GM18498 (cell line): ENCODE data around the gene TWSG1.
"Not testable (repeated sequence)": the region's sequence is repeated elsewhere in the genome, so short reads cannot be mapped to it uniquely, and the experiment has no call there.

Experiments
- ATAC-seq: cut with Tn5 transposase; IDR thresholded peaks from one replicate; pipeline ENCODE4 v1.9.1; 2021; ENCODE audit warnings: mild to moderate bottlenecking, moderate library complexity; ENCODE audit not compliant: unreplicated experiment

TWSG1 gene

DNA sequence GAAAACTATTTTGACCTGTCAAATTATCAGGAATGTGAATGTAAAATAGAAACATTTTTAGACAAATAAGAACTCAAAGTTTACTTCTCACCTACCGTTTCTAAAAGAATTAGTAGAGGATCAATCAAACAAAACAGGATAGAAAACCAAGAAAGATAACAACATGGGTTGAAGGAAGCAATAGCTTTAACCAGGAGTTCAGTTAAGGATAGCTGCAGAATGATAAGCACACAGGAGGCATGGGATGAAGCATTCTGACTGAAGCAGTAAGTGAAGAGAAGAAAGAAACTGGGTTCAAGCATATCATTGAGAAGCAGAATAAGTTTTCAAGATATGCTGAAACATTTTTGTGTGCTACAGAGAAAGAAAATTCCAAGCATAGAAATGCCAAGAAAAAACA lies 52.3 kb downstream of the TWSG1 start:
- ATAC-seq = no peak

DNA sequence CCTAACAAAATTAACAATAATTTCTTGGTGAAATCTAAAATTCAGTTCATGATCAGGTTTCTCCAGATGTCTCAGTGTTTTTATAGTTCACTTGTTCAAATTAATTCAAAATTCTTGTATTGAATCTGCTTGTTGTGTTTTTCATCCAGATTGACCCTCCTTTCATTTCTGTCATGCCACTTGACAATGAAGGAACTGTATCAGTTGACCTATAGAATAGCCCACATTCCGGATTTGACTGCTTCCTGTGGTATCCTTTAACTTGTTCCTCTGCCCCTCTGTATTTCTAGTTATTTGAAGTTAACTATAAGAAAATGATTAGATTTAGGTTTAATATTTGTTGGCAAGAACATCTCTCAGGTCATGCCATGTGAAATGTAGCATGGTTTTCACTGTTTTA lies 53.3 kb downstream of the TWSG1 start:
- ATAC-seq = no peak

DNA sequence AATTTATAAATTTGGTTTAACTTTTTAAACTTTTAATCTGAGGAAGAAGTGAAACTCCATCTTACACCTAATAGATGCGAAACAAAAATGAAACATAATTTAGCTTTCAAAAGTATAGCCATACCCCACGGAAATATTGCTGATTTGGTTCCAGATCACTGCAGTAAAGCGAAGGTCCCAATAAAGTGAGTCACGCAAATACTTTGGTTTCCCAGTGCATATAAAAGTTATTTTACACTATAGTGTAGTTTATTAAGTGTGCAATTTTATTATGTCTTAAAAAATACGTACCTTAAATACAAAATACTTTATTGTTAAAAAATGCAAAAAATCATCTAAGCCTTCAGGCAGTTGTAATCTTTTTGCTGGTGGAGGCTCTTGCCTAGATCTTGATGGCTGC lies 55.1 kb downstream of the TWSG1 start:
- no peak for ATAC-seq

DNA sequence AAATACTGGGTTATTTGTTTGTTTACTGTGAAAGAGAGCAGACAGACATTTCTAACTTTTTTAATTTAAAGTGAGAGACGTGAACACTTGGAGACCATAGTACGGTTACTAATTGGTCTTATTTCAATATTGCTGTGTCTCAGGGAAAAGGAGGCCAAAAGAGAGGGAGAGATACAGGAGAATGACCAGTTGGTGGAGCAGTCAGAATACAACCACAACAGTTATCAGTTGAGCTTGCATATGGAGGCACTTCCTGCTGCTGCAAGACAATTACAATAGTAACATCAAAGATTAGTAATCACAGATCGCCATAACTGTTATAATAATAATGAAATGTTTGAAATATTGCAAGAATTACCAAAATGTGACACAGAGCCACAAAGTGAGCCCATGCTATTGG lies 58.2 kb downstream of the TWSG1 start:
- ATAC-seq = no peak

DNA sequence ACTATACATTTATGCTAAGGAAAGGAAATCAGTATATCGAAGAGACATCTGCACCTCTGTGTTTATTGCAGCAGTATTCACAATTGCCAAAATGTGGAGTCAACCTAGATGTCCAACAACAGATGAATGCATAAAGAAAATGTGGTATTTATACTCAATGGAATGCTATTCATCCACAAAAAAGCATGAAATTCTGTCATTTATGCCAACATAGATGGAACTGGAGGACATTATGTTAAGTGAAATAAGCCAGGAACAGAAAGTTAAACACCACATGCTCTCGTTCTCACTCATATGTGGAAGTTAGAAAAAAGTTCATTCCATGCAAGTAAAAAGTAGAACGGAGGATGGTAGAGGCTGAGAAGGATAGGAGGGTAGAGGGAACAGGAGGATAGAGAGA lies 59.5 kb downstream of the TWSG1 start:
- no peak for ATAC-seq

GRCh38 chr18:9400197-9400596 lies 65.6 kb downstream of the TWSG1 start:
- no peak for ATAC-seq

DNA sequence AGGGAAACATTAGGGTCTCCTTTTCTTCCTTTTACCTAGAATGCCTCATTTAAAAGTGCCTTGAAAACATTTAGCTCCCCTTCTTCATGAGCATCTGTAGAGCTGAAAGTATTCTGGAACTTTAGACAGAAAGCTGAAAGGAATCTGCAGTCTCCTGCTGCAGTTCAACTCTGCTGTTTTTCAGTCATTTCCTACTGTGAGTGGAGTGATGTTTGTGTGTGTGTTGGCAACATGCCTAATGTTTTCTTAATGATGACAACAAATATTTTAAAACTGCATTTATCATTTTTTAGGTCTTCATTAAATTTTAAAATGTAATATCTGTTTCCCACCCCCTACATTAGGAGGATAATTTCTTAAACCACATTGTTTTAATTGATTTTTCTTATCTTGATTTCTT lies 66.6 kb downstream of the TWSG1 start:
- no peak for ATAC-seq

DNA sequence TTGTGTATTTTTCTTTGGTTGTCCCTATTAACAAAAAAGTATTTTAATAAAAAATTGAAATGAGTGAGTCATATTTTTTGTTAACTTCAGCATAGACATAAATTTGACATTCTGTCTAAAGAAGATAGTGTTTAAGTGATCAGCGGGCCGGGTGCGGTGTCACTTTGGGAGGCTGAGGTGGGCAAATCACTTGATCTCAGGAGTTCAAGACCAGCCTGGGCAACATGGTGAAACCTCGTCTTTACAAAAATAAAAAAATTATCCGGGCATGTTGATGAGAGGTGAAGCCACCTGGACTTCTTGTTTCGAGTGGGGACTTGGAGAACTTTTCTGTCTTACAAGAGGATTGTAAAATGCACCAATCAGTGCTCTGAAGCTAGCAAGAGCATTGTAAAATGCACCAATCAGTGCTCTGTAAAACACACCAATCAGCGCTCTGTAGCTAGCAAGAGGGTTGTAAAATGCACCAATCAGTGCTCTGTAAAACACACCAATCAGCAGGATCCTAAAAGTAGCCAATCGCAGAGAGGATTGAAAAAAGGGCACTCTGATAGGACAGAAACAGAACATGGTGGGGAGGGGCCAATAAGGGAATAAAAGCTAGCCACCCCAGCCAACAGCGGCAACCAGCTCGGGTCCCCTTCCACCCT lies 67.9 kb downstream of the TWSG1 start:
- ATAC-seq = not testable (repeated sequence)

- peak; percentile 7 for ATAC-seq
These were observed 69.4 kb downstream of the TWSG1 start for GRCh38 chr18:9403795-9404564.

- peak; percentile 83 for ATAC-seq
These were observed 70.0 kb downstream of the TWSG1 start for GRCh38 chr18:9404565-9405060.

DNA sequence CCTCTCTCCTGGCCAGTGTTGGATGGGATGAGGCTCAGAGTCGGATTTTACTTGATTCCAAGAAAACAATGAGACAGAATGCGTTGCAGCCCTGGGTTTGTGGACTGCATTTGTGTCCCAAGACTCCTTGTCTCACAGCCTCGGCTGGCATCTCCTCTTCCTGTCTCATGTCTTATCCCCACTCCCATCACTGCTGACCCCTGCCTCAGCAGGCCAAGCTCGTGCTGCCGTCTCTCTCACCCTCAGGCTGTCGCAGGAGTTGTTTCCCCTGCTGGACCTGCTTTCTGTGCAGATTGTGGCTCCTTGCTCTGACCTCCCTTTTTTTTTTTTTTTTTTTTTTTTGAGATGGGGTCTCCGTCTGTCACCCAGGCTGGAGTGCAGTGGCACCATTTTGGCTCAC lies 70.6 kb downstream of the TWSG1 start:
- peak; percentile 23 for ATAC-seq

- ATAC-seq = no peak
These were observed 71.4 kb downstream of the TWSG1 start for GRCh38 chr18:9405977-9406376.

DNA sequence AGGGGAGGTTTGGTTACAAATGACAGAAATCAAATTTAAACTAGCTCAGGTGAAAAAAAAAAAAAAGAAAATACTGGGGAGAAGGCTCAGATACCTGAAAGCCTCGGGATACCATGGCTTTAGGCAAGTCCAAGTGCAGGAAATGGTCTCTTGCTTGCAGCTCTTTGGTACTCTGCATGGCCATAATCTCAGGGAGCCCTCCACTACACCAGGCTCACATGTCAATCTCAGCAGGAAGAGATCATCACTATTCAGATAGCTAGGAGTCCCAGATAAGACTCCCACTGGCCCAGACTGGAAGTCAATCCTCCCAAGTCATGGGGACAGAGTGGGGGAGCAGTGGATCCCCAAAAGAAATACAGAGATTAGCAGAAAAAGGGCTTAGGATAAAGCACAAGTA lies 75.9 kb downstream of the TWSG1 start:
- ATAC-seq = no peak

GRCh38 chr18:9413576-9413975 lies 79.0 kb downstream of the TWSG1 start:
- ATAC-seq = no peak

DNA sequence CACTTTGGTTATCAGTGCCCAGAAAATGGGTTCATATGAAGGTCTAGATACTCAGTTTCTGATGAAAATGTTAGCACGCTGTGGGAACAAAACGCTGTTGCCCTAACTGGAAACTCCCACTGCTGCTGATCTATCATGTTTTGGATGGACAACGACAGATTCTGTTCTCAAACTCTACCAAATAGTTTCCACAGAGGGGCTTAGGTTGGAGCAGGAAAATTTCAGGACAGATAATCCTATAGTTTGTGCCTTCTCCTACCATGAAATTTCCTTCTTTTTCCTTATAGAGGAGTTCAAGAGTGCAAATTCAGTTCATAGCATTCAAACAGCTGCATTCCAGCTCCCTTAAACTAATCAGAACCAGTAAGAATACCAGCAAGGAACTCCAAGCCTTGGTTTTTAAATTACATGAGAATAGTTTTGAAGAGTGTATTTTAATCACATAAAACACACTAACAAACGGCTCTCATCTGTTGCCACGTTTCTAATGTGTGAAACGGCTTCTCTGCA lies 82.0 kb downstream of the TWSG1 start:
- no peak for ATAC-seq

DNA sequence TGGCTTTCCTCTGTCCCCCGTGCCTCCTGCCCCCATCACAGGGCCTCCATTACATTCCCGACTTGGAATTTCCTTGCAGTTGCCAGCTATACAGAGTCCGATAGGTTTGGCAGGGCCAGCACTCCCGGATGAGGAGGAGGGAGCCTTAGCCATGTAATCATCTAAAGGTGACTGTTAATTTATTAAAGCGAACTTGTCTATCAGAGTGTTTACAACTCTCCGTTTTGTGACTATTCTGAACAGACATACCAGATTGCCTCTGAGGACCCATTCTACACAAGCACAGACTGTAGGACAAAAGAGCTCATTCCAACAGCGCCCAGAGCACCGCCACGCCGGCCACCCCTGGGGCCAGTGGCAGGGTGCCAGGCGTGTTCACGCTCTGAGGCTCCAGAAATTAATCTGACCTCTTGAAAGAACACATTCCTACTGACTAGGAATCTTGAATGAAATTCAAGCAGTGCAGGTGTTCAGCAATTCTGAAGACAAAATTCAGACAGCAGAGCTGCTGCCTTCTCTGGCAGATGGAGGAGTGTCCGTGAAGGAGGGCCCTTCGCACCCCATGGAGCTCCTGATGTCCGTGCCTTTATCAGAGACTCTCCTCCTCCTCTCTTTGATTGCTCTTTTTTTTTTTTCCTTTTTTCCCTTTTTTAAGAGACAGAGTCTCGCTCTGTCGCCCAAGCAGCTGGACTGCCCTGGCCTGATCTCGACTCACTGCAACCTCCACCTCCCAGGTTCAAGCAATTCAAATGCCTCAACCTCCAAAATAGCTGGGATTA lies 82.7 kb downstream of the TWSG1 start:
- ATAC-seq = no peak

DNA sequence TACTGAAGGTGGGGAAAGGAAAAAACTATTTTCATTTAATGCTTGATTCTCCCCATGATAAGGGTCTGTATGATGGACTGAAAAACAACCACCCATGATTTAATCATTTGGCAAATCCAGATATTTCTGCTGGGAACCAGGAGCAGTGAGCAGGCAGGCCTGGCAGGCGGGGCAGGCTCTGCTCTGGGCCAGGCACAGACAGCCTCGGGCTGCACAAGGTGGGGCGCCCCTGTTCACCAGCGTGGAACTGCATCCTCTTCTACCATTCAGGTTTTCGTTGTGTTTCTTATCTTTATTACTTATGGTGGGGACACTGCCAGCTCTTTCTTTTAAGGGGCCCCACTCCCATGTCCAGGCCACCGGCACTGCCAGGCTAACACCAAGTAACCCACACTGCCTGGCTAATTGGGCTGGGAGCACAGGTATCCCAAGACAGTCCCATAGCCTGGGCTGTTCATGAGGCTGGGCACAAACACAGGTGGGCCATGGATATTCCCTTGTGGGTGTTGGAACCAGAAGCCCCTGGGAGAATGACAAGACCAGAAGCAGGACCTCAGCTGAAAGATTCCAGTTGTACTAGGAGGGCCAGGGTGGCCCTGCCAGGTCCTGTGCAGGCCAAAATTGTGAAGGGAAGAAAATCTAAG lies 83.6 kb downstream of the TWSG1 start:
- ATAC-seq = no peak

GRCh38 chr18:9419956-9420631 lies 85.5 kb downstream of the TWSG1 start:
- ATAC-seq = no peak

- ATAC-seq = no peak
These were observed 86.7 kb downstream of the TWSG1 start for GRCh38 chr18:9421096-9421900.

GRCh38 chr18:9421901-9422327 lies 87.3 kb downstream of the TWSG1 start:
- ATAC-seq = no peak
